ENCODE measurements around the gene ZNF273.
"Not testable (repeated sequence)": the region's sequence is repeated elsewhere in the genome, so short reads cannot be mapped to it uniquely, and the experiment has no call there.

The ZNF273 gene

GRCh38 chr7:64877714-64878610 is 25.1 kb upstream of the ZNF273 start:
- no peak for DNase-seq

GRCh38 chr7:64878684-64879083 is 24.4 kb upstream of the ZNF273 start:
- no peak for DNase-seq

- DNase-seq: no peak
These were observed 23.9 kb upstream of the ZNF273 start for GRCh38 chr7:64879086-64879730.

GRCh38 chr7:64879800-64880199 is 23.3 kb upstream of the ZNF273 start:
- no peak for DNase-seq

- no peak for DNase-seq
These were observed 22.5 kb upstream of the ZNF273 start for GRCh38 chr7:64880322-64881297.

- no peak for DNase-seq
These were observed 21.4 kb upstream of the ZNF273 start for GRCh38 chr7:64881461-64882287.

- peak; percentile 19 for DNase-seq
These were observed 20.5 kb upstream of the ZNF273 start for GRCh38 chr7:64882341-64883112.

- no peak for DNase-seq
These were observed 19.8 kb upstream of the ZNF273 start for GRCh38 chr7:64883113-64883905.

GRCh38 chr7:64884085-64884912 is 18.8 kb upstream of the ZNF273 start:
- DNase-seq: no peak

GRCh38 chr7:64884913-64885370 is 18.1 kb upstream of the ZNF273 start:
- DNase-seq: no peak

- DNase-seq: no peak
These were observed 17.4 kb upstream of the ZNF273 start for GRCh38 chr7:64885520-64886240.

GRCh38 chr7:64886956-64887545 is 16.0 kb upstream of the ZNF273 start:
- DNase-seq: no peak

GRCh38 chr7:64887756-64888508 is 15.1 kb upstream of the ZNF273 start:
- peak; percentile 38 for DNase-seq

GRCh38 chr7:64888561-64888900 is 14.5 kb upstream of the ZNF273 start:
- no peak for DNase-seq

GRCh38 chr7:64888901-64889685 is 14.0 kb upstream of the ZNF273 start:
- DNase-seq: peak; percentile 6

GRCh38 chr7:64889686-64890162 is 13.3 kb upstream of the ZNF273 start:
- DNase-seq: no peak

- DNase-seq: not testable (repeated sequence)
These were observed 12.8 kb upstream of the ZNF273 start for GRCh38 chr7:64890273-64890672.
